HepG2 (cell line): ENCODE measurements around the gene GLDC. TPM values are rescaled to one million over a fixed set of nuclear protein-coding genes. Genes with fewer than 3 reads are reported as not detected.

ENCODE experiments used
- ARNT2 ChIP-seq: sonication (generic); formaldehyde crosslinking; IDR thresholded peaks from 2 replicates; pipeline ENCODE4 v1.8.0; 2022; ENCODE audit warnings: mild to moderate bottlenecking, low read depth, missing genetic modification reagents, moderate library complexity
- CEBPB ChIP-seq: IDR thresholded peaks from 2 replicates; pipeline ENCODE4 v1.6.1; 2011; ENCODE audit warnings: low read depth, low read length, improper control_type of control experiment, borderline replicate concordance
- GATA4 ChIP-seq: sonication (generic); IDR thresholded peaks from 2 replicates; pipeline ENCODE4 v1.6.1; 2016; ENCODE audit warnings: antibody characterized with exemption, low read depth, borderline replicate concordance
- HNF4G ChIP-seq, 2 experiments: sonication (generic) in 1 of 2; formaldehyde crosslinking in 1 of 2; IDR thresholded peaks; 2 replicates each; pipeline versions ENCODE4 v1.4.0 to v1.6.1; 2011 to 2020; ENCODE audit warnings: borderline replicate concordance in 2 of 2, low read depth in 2 of 2, mild to moderate bottlenecking in 2 of 2, low read length in 1 of 2, missing genetic modification reagents in 1 of 2, moderate library complexity in 1 of 2
- NR0B2 ChIP-seq: sonication (generic); formaldehyde crosslinking; IDR thresholded peaks from 2 replicates; pipeline ENCODE4 v1.4.0; 2020; ENCODE audit warnings: mild to moderate bottlenecking, missing genetic modification reagents
- TCF12 ChIP-seq, 2 experiments: fragments of 450-650 bp in 1 of 2; sonication (generic) in 1 of 2; formaldehyde crosslinking in 1 of 2; IDR thresholded peaks; 2 replicates each; pipeline versions ENCODE4 v1.6.1 to v1.8.0; 2017 to 2022; ENCODE audit warnings: antibody characterized with exemption in 1 of 2, mild to moderate bottlenecking in 1 of 2, missing genetic modification reagents in 1 of 2, moderate library complexity in 1 of 2
- ZC3H13 ChIP-seq: sonication (generic); formaldehyde crosslinking; IDR thresholded peaks from 2 replicates; pipeline ENCODE4 v1.8.1; 2023; ENCODE audit warnings: mild to moderate bottlenecking, missing genetic modification reagents, moderate library complexity
- ZFP62 ChIP-seq: sonication (generic); formaldehyde crosslinking; IDR thresholded peaks from 2 replicates; pipeline ENCODE4 v1.4.0; 2020; ENCODE audit warnings: missing genetic modification reagents
- ZNF569 ChIP-seq: sonication (generic); formaldehyde crosslinking; IDR thresholded peaks from 2 replicates; pipeline ENCODE4 v1.5.0; 2020; ENCODE audit warnings: mild to moderate bottlenecking, missing genetic modification reagents, moderate library complexity, borderline replicate concordance
- ZNF687 ChIP-seq: sonication (generic); formaldehyde crosslinking; IDR thresholded peaks from 2 replicates; pipeline ENCODE4 v1.5.1; 2020; ENCODE audit warnings: mild to moderate bottlenecking, missing genetic modification reagents, moderate library complexity
- ZNF770 ChIP-seq: sonication (generic); formaldehyde crosslinking; IDR thresholded peaks from 2 replicates; pipeline ENCODE4 v1.5.0; 2020; ENCODE audit warnings: mild to moderate bottlenecking, missing genetic modification reagents
- ZXDC ChIP-seq: sonication (generic); formaldehyde crosslinking; IDR thresholded peaks from 2 replicates; pipeline ENCODE4 v1.5.0; 2020; ENCODE audit warnings: mild to moderate bottlenecking, missing genetic modification reagents
- polyA plus RNA-seq, 8 experiments: library from polyadenylated mRNA; depleted of rRNA in 3 of 8; stranded (reverse) in 7 of 8; unstranded in 1 of 8; fragments of >200 nt; fragmentation: Illumina TruSeq in 4 of 8; extraction: Trizol in 4 of 8; gene quantifications; 2 replicates each; pipeline versions ENCODE4 v1.2.1 to v1.2.3, GENCODE V29; 2011 to 2016; ENCODE audit warnings: low read depth in 4 of 8, missing spikeins in 1 of 8, mixed read lengths in 1 of 8; ENCODE audit not compliant: insufficient read depth in 1 of 8
- total RNA-seq, 5 experiments: library from RNA; depleted of rRNA; stranded (reverse); fragments of >200 nt; fragmentation: Illumina TruSeq; extraction: Trizol; gene quantifications; 2 replicates each; pipeline ENCODE4 v1.2.3, GENCODE V29; 2016; ENCODE audit warnings: low read depth in 1 of 5

The GLDC gene
- total and polyA plus RNA-seq, 2 of the 13 experiments (the other 11 are each of a cell fraction or from before 2014, with no cell fraction given), result 59.3 to 115 TPM

GRCh38 chr9:6640268-6641051 is 5.1 kb downstream of the GLDC start (continued):
- TF ChIP-seq ZNF687 (CRISPR knock-in tag) (peak; percentile 49), GATA4 (no peak), HNF4G (IDR thresholded peaks at IDR 0.05; ENCODE audit: borderline replicate concordance, low read depth, low read length) (no peak), HNF4G (CRISPR knock-in tag; IDR thresholded peaks at IDR 0.05; ENCODE audit: borderline replicate concordance, low read depth) (no peak), ZFP62 (CRISPR knock-in tag) (no peak), ZC3H13 (CRISPR knock-in tag) (no peak), ZXDC (CRISPR knock-in tag) (no peak), ZNF770 (CRISPR knock-in tag) (no peak), ARNT2 (CRISPR knock-in tag) (no peak), TCF12 (IDR thresholded peaks at IDR 0.05) (no peak), TCF12 (CRISPR knock-in tag; IDR thresholded peaks at IDR 0.05) (no peak), NR0B2 (no peak), ZNF569 (no peak), CEBPB (peak; percentile 73)
